ENCODE results near the gene RAB11FIP3. TPM values are rescaled to one million over a fixed set of nuclear protein-coding genes. Genes with fewer than 3 reads are reported as not detected.

The RAB11FIP3 gene
- total RNA-seq, 1 experiment from 2014 or later, result 37.1 TPM

DNA sequence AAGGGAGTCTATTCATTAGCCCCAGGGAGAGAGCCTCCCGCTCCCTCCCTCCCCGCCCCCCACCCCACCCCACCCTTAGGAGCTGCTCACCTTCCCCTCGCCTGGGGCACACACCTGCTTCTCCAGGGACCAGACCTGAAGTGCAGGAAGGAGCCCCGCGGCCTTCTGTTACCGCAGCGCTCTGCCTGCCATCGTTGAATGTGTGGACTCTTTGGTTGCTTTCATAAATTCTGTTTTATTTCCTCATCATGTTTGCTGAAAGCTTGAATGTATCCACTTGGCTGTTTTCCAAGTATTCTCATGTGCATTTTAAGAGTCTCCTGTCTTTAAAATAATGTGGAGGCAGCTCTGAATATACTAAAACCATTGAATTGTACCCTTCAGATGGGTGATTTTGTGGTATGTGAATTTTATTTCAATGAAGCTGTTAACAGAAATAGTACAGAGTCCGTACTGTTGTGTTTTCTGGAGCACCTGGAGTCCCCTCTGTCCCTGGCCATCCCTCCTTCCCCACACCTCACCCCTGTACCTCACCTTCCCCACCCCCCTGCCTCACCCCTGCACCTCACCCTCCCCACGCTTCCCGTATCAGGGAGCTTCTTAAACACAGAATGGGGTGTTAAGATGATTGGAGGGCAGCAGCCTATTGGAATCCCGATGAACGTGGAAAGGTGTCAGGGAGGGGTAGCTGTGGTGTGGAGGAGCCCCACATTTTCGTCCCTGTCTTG is 25.5 kb downstream of the RAB11FIP3 start:
- H3K9me3 Mint-ChIP-seq, result no peaks in the 10 kb centered on the region
- H3K9me3 ChIP-seq (ENCODE audit: control insufficient read depth, low read depth, low read length), result no peaks in the 10 kb centered on the region
- H3K4ac ChIP-seq (ENCODE audit: low read depth, low read length), result no peak overlapping the region
- no peaks in the 10 kb centered on the region for H3K4me1 ChIP-seq (ENCODE audit: insufficient read depth, low read length)
- no peak overlapping the region for H2BK5ac ChIP-seq (ENCODE audit: insufficient read length, low read length)
- no peaks in the 10 kb centered on the region; a peak in 1 of 7 replicates for H3K36me3 Mint-ChIP-seq (ENCODE audit: insufficient read depth in 1 of 3, low read depth in 3 of 3)
- no peak overlapping the region for H3T11ph ChIP-seq (ENCODE audit: low read length)
- no peaks in the 10 kb centered on the region for H4K20me1 ChIP-seq (ENCODE audit: control insufficient read depth, insufficient read depth, insufficient read length)
- no peaks in the 10 kb centered on the region for H3K27me3 ChIP-seq (ENCODE audit: insufficient read depth, low read length)
- H4K8ac ChIP-seq (replicated peaks; ENCODE audit: insufficient read length, low read depth, low read length), result no peak overlapping the region
- no peaks in the 10 kb centered on the region for H3K79me1 ChIP-seq (ENCODE audit: insufficient read depth, low read depth, low read length, poor library complexity, severe bottlenecking)
- no peak overlapping the region for H3K18ac ChIP-seq (ENCODE audit: insufficient read length, low read depth, low read length)
- H3K56ac ChIP-seq (ENCODE audit: insufficient read length, low read depth, low read length), result no peak overlapping the region
- H2BK15ac ChIP-seq (ENCODE audit: low read depth, low read length), result no peak overlapping the region
- no peak overlapping the region for H2BK20ac ChIP-seq (ENCODE audit: low read depth, low read length, poor library complexity, severe bottlenecking)
- no peak overlapping the region for H3K14ac ChIP-seq (ENCODE audit: insufficient read depth, low read length)
- no CpG with 5 or more reads among the region's 14 CpGs for WGBS (ENCODE audit: extremely low coverage, insufficient read length, low lambda C conversion rate)
- H2AFZ ChIP-seq (ENCODE audit: low read length), result no peak overlapping the region
- no peaks in the 10 kb centered on the region; the same call in 1 of the 2 replicates for H3K27me3 Mint-ChIP-seq (ENCODE audit: low read depth)
- TF ChIP-seq, protein P1, sequence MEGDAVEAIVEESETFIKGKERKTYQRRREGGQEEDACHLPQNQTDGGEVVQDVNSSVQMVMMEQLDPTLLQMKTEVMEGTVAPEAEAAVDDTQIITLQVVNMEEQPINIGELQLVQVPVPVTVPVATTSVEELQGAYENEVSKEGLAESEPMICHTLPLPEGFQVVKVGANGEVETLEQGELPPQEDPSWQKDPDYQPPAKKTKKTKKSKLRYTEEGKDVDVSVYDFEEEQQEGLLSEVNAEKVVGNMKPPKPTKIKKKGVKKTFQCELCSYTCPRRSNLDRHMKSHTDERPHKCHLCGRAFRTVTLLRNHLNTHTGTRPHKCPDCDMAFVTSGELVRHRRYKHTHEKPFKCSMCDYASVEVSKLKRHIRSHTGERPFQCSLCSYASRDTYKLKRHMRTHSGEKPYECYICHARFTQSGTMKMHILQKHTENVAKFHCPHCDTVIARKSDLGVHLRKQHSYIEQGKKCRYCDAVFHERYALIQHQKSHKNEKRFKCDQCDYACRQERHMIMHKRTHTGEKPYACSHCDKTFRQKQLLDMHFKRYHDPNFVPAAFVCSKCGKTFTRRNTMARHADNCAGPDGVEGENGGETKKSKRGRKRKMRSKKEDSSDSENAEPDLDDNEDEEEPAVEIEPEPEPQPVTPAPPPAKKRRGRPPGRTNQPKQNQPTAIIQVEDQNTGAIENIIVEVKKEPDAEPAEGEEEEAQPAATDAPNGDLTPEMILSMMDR (conservative IDR thresholded peaks at IDR 0.05), result no peak
- H3K27ac Mint-ChIP-seq, result peak overlapping the region in 2 of 3 experiments; percentile 68 to 94; a peak in 2 of 7 replicates
- H3K4me3 Mint-ChIP-seq, result no peak overlapping the region; a peak in 1 of 5 replicates
- no peak overlapping the region for H3K9ac ChIP-seq (ENCODE audit: extremely low read depth, insufficient read length, low read length)
- no peak overlapping the region for H4K91ac ChIP-seq (ENCODE audit: insufficient read length, low read depth, low read length)
- H3K23ac ChIP-seq (ENCODE audit: insufficient read length, low read depth, low read length), result no peak overlapping the region
- no peak for DNase-seq
- H3K27ac ChIP-seq (ENCODE audit: insufficient read length, low read depth, low read length), result no peak overlapping the region
- H2BK120ac ChIP-seq (ENCODE audit: low read depth, low read length, poor library complexity, severe bottlenecking), result no peak overlapping the region
- no peaks in the 10 kb centered on the region for H3K23me2 ChIP-seq (ENCODE audit: insufficient read length, low read depth, low read length, poor library complexity, severe bottlenecking)
- H2AK5ac ChIP-seq (ENCODE audit: insufficient read length, low read length), result no peak overlapping the region
- H3K4me1 Mint-ChIP-seq, result peaks cover 4 to 11% of the 10 kb centered on the region in 2 experiments
- H4K5ac ChIP-seq (ENCODE audit: insufficient read length, low read depth, low read length), result no peak overlapping the region
- H3K79me2 ChIP-seq (ENCODE audit: insufficient read depth, low read length), result no peaks in the 10 kb centered on the region
- H3K4me2 ChIP-seq (ENCODE audit: insufficient read depth, insufficient read length, low read length), result no peak overlapping the region
- no peak overlapping the region for H2BK12ac ChIP-seq (ENCODE audit: insufficient read length, low read depth, low read length)
